CD4-positive, alpha-beta T cell (primary cell): ENCODE results near the gene PRMT7. TPM values are rescaled to one million over a fixed set of nuclear protein-coding genes. Genes with fewer than 3 reads are reported as not detected.
A peak's percentile ranks its signal among the peaks of the same experiment; 100 is the strongest.

ENCODE experiments used
- ATAC-seq: fragments of 200-7000 bp; cut with Tn5 transposase; one replicate; pipeline ENCODE4 v1.10.0; 2022; ENCODE audit warnings: mild to moderate bottlenecking; ENCODE audit not compliant: poor library complexity
- CTCF ChIA-PET: fragments of 350-600 bp; sonication (Branson Sonifier 250); formaldehyde crosslinking; loops from one replicate; lab custom pipeline; 2021; ENCODE audit warnings: antibody characterized with exemption, inconsistent platforms; lab: Charles Lee
- POLR2A ChIA-PET: fragments of 350-600 bp; sonication (Branson Sonifier 250); formaldehyde crosslinking; loops from one replicate; lab custom pipeline; 2021; ENCODE audit warnings: antibody characterized with exemption, inconsistent platforms; lab: Charles Lee
- DNase-seq, 14 experiments: peaks; one replicate each; pipeline ENCODE4 v3.0.0-alpha.2; 2013 to 2020; ENCODE audit warnings: mixed read lengths in 2 of 14
- H3K27ac ChIP-seq, 2 donors: one replicate each; pipeline versions ENCODE4 v1.5.1 to v1.7.0; 2013; ENCODE audit warnings: low read length in 2 of 2, low read depth in 1 of 2, mild to moderate bottlenecking in 1 of 2
- H3K27me3 ChIP-seq, 2 experiments: 1 replicate in 1 of 2; 2 replicates in 1 of 2; pipeline versions ENCODE4 v1.6.1 to v1.7.0; 2013; ENCODE audit warnings: low read length in 2 of 2, control low read depth in 1 of 2, mild to moderate bottlenecking in 1 of 2, moderate library complexity in 1 of 2; ENCODE audit not compliant: insufficient read depth in 2 of 2, control insufficient read depth in 1 of 2
- H3K36me3 ChIP-seq: one replicate; pipeline ENCODE4 v1.6.1; 2013; ENCODE audit warnings: low read length, control low read depth; ENCODE audit not compliant: insufficient read depth
- H3K4me1 ChIP-seq: one replicate; pipeline ENCODE4 v1.6.1; 2013; ENCODE audit warnings: low read length, control low read depth; ENCODE audit not compliant: insufficient read depth
- H3K4me3 ChIP-seq: one replicate; pipeline ENCODE4 v1.5.1; 2013; ENCODE audit warnings: mild to moderate bottlenecking, low read length, moderate library complexity
- H3K9me3 ChIP-seq, 2 experiments: 1 replicate in 1 of 2; 2 replicates in 1 of 2; pipeline versions ENCODE4 v1.6.1 to v1.7.0; 2013; ENCODE audit warnings: low read length in 2 of 2, mild to moderate bottlenecking in 2 of 2, control low read depth in 1 of 2, moderate library complexity in 1 of 2; ENCODE audit not compliant: control insufficient read depth in 1 of 2, insufficient read depth in 1 of 2
- H3K27ac Mint-ChIP-seq: one replicate; pipeline ENCODE4 v1.8.0; 2020; ENCODE audit warnings: mixed read lengths
- H3K27me3 Mint-ChIP-seq: one replicate; pipeline ENCODE4 v1.8.0; 2021; ENCODE audit warnings: mixed read lengths
- H3K36me3 Mint-ChIP-seq: one replicate; pipeline ENCODE4 v1.8.0; 2021; ENCODE audit warnings: low read depth, mixed read lengths
- H3K4me1 Mint-ChIP-seq: one replicate; pipeline ENCODE4 v1.8.0; 2021; ENCODE audit warnings: low read depth, mixed read lengths
- H3K4me3 Mint-ChIP-seq: one replicate; pipeline ENCODE4 v1.8.0; 2020; ENCODE audit warnings: mild to moderate bottlenecking, mixed read lengths
- H3K9me3 Mint-ChIP-seq: one replicate; pipeline ENCODE4 v1.8.0; 2020; ENCODE audit warnings: mixed read lengths
- CTCF ChIP-seq: fragments of 200-600 bp; IDR thresholded peaks from one replicate; pipeline ENCODE4 v1.8.0; 2022; ENCODE audit warnings: antibody characterized with exemption, mild to moderate bottlenecking
- intact Hi-C, 2 experiments: fragments of 100-400 bp; cut with DNase I in 1 of 2; cut with micrococcal nuclease in 1 of 2; formaldehyde crosslinking; loops; one replicate each; pipeline versions ENCODE4 v1.15.1 to v1.9.0; 2023 to 2025; cut with DNase I, micrococcal nuclease
- total RNA-seq, 174 experiments: library from RNA in 2 of 174; stranded (reverse) in 2 of 174; gene quantifications; one replicate each; pipeline ENCODE4 v1.2.3 and lab custom pipeline; 2021 to 2026

PRMT7 gene
- total RNA-seq, 2 experiments from 2014 or later, result 46.3 to 51.0 TPM

GRCh38 chr16:68298907-68299561 is 11.8 kb upstream of the PRMT7 start:
- Mint-ChIP-seq H3K36me3 (peaks cover 97% of the 10 kb centered on the region), H3K27ac (peak overlapping the region; percentile 43), H3K4me3 (peak overlapping the region; percentile 7), H3K27me3 (no peaks in the 10 kb centered on the region), H3K4me1 (peaks cover 51% of the 10 kb centered on the region), H3K9me3 (no peaks in the 10 kb centered on the region)
- ATAC-seq (no peak), DNase-seq (no peak)
- H3K36me3 ChIP-seq, result peaks cover 97% of the 10 kb centered on the region
- POLR2A ChIA-PET, result interaction anchor here (0.8 to 3.5 kb wide), 5 partner anchors 9 to 26 kb away, joined by 3 to 25 read pairs (median 4); partner anchors contain the start of genes PRMT7 and SLC7A6OS
- TF ChIP-seq CTCF, result no peak
- H3K9me3 ChIP-seq, result no peaks in the 10 kb centered on the region
- H3K4me3 ChIP-seq, result no peak overlapping the region
- intact Hi-C loops, result no loop called here
- CTCF ChIA-PET, result interaction anchor here (1.2 to 23.0 kb wide), 4 partner anchors 13 to 36 kb away, joined by 3 to 278 read pairs (median 4); partner anchors contain the start of gene SLC7A6
- H3K27me3 ChIP-seq, result no peaks in the 10 kb centered on the region
- H3K4me1 ChIP-seq, result peaks cover 13% of the 10 kb centered on the region
- no peak overlapping the region for H3K27ac ChIP-seq

- ATAC-seq, result no peak
- Mint-ChIP-seq H3K9me3 (no peaks in the 10 kb centered on the region), H3K27me3 (no peaks in the 10 kb centered on the region), H3K4me1 (peaks cover 45% of the 10 kb centered on the region), H3K36me3 (peaks cover 97% of the 10 kb centered on the region), H3K27ac (peak overlapping the region; percentile 52), H3K4me3 (peak overlapping the region; percentile 7)
- ChIA-PET POLR2A (interaction anchor here (1.3 to 3.5 kb wide), 6 partner anchors 9 to 36 kb away, joined by 3 to 25 read pairs (median 8); partner anchors contain the start of genes PRMT7, SLC7A6 and SLC7A6OS), CTCF (interaction anchor here (0.6 to 23.0 kb wide), 6 partner anchors 11 to 205 kb away, joined by 3 to 278 read pairs (median 3); partner anchors contain the start of genes PRMT7, SLC7A6 and SLC7A6OS)
- no peak for DNase-seq
- Histone ChIP-seq H3K4me3 (no peak overlapping the region), H3K4me1 (peaks cover 12% of the 10 kb centered on the region), H3K36me3 (peaks cover 96% of the 10 kb centered on the region), H3K27me3 (no peaks in the 10 kb centered on the region), H3K9me3 (no peaks in the 10 kb centered on the region), H3K27ac (no peak overlapping the region)
- TF ChIP-seq CTCF, result no peak
- intact Hi-C loops, result no loop called here
Measured at GRCh38 chr16:68299571-68300453, 11.0 kb upstream of the PRMT7 start.

DNA sequence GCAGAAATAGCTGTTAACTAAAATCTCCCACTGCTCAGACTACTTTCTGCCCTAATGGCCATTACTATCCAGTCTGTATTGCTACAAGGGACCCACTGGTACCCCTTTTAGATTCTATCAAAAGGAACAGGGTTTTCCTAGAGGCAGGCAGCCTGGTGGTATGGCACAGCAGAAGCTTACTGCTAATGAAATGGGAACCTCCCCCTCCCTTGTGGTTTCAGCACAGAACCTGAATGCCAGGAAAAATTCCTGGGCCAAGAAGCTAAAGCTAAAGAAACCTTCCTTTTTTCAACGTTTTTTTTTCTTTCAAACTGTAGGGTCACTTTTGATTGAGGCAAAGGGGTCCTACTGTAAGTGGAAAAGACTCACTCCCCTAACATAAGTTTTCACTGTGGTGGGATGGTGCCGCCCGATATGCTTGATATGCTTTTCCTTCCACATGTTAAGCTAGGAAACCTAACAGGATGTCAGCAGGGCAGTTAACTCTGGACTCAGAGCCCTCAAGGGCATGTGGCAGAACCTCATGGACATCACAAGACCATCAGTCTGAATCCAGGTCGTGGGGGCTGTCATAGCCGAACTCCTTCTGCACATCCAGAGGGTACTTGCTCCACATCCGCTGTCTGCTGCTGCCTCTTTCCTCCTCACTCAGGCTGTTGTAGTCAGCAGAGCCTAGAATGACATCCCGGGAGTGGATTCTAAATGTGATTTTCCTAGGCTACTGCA is 9.9 kb upstream of the PRMT7 start:
- Mint-ChIP-seq H3K4me1 (peaks cover 51% of the 10 kb centered on the region), H3K27me3 (no peaks in the 10 kb centered on the region), H3K4me3 (no peak overlapping the region), H3K27ac (peak overlapping the region; percentile 52), H3K9me3 (no peaks in the 10 kb centered on the region), H3K36me3 (peaks cover 97% of the 10 kb centered on the region)
- Histone ChIP-seq H3K27me3 (no peaks in the 10 kb centered on the region), H3K4me3 (no peak overlapping the region), H3K27ac (no peak overlapping the region), H3K36me3 (peaks cover 96% of the 10 kb centered on the region), H3K9me3 (no peaks in the 10 kb centered on the region), H3K4me1 (peaks cover 12% of the 10 kb centered on the region)
- CTCF ChIA-PET, result interaction anchor here (1.1 to 23.0 kb wide), 3 partner anchors 10 to 38 kb away, joined by 3 to 278 read pairs (median 4); partner anchors contain the start of genes PRMT7, SLC7A6 and SLC7A6OS
- ATAC-seq, result no peak
- no peak for DNase-seq
- TF ChIP-seq CTCF, result no peak
- POLR2A ChIA-PET, result interaction anchor here (0.6 to 3.5 kb wide), 5 partner anchors 10 to 51 kb away, joined by 3 to 25 read pairs (median 8); partner anchors contain the start of genes PRMT7, SLC7A6 and SLC7A6OS
- intact Hi-C loops, result no loop called here
